ENCODE data around the gene IL1RN. TPM values are rescaled to one million over a fixed set of nuclear protein-coding genes. Genes with fewer than 3 reads are reported as not detected.

The IL1RN gene
- total and polyA plus RNA-seq, 2 of the 13 experiments (the other 11 are each of a cell fraction or from before 2014, with no cell fraction given) = 21.2 to 101 TPM

DNA sequence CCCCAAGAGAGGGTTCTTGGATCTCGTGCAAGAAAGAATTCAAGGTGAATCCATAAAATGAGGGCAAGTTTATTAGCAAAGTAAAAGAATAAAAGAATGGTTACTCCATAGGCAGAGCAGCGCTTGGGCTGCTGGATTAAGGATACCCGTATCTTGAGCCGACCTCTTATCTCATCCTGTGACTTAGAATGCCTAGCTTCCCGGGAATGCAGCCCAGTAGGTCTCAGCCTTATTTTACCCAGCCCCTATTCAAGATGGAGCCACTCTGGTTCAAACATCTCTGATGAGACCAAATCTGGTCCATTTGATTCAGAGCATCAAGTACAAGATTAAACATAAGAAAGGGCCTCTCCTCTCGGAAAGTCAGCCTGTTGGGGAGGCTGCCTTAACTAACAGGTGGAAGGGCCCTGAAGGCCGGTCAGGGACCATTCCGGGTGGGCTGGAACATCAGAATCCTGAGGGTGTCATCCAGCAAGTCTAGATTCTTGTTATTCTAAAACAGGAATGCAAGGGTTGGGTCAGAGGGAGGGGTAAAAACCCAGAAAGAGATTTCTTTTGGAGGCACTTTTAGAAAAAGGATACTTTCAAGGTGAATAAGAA, 52.1 kb downstream of the IL1RN start:
- peaks cover 70% of the 10 kb centered on the region for H3K4me1 ChIP-seq (ENCODE audit: insufficient read depth, low read length)
- no peak for ATAC-seq
- FAIRE-seq = no peak
- peak overlapping the region; percentile 37; the same call in 1 of the 2 replicates for H3K9ac ChIP-seq (ENCODE audit: insufficient read depth, low read depth, low read length)
- no peak overlapping the region for H2AFZ ChIP-seq (ENCODE audit: low read length)
- no peak for DNase-seq (ENCODE audit: low spot score)
- WGBS (ENCODE audit: low lambda C conversion rate) = 83% methylated on average over 8 of the region's 8 CpGs
- no TSS peak for BruUV-seq (replicated peaks)
- peak overlapping the region; percentile 61 for H3K27ac ChIP-seq (ENCODE audit: extremely low read length, insufficient read depth, low read length)
- TF ChIP-seq ZNF841 (CRISPR knock-in tag; IDR thresholded peaks at IDR 0.05; ENCODE audit: borderline replicate concordance) = no peak
- no peak for TF ChIP-seq CENPT (CRISPR knock-in tag; IDR thresholded peaks at IDR 0.05; ENCODE audit: low read depth)
- no peak for TF ChIP-seq TBP (CRISPR knock-in tag; IDR thresholded peaks at IDR 0.05)
- in situ Hi-C loops (cut with HindIII; ENCODE audit: extremely low pct_ligation_motif_present, low pct_unique_long_range_greater_than_20kb) (no loop called here), intact Hi-C loops (cut with micrococcal nuclease; ENCODE audit: unreplicated experiment) (loop anchor here (1.0 to 2.0 kb wide), 3 partner anchors 13 to 41 kb away; no protein-coding TSS in a partner anchor)
- no peaks in the 10 kb centered on the region; a peak in 1 of 5 replicates for H3K36me3 ChIP-seq (replicated peaks in 1 of 2; ENCODE audit: control insufficient read depth in 1 of 2, insufficient read depth in 2 of 2, low read length in 2 of 2)
- H3K79me2 ChIP-seq (ENCODE audit: insufficient read depth, low read length) = no peaks in the 10 kb centered on the region
- H3K4me2 ChIP-seq (ENCODE audit: low read depth, low read length) = peak overlapping the region; percentile 65; the same call in 1 of the 2 replicates
- ChIA-PET POLR2A (interaction anchor here (0.9 to 6.4 kb wide), 8 partner anchors 13 to 53 kb away, joined by 3 to 97 read pairs (median 9); partner anchors contain the start of gene IL1RN), CTCF (ENCODE audit: low intra/inter-chr PET ratio, low total read pairs) (interaction anchor here (0.7 to 1.8 kb wide), 2 partner anchors 42 to 95 kb away, joined by 3 to 24 read pairs; no protein-coding TSS in a partner anchor)
- H3K27me3 ChIP-seq (ENCODE audit: control insufficient read depth in 1 of 2, insufficient read depth in 2 of 2, low read length in 2 of 2) = 0 out of 5 replicates have a peak, but pooled peaks cover 0 to 4% of the 10 kb centered on the region in 2 experiments
- H4K20me1 ChIP-seq (ENCODE audit: insufficient read depth, low read length) = no peaks in the 10 kb centered on the region
- no peak overlapping the region for H3K4me3 ChIP-seq (replicated peaks in 1 of 3; ENCODE audit: insufficient read depth in 1 of 3, low read depth in 2 of 3, low read length in 3 of 3)
- no peaks in the 10 kb centered on the region for H3K9me3 ChIP-seq (ENCODE audit: low read length)

DNA sequence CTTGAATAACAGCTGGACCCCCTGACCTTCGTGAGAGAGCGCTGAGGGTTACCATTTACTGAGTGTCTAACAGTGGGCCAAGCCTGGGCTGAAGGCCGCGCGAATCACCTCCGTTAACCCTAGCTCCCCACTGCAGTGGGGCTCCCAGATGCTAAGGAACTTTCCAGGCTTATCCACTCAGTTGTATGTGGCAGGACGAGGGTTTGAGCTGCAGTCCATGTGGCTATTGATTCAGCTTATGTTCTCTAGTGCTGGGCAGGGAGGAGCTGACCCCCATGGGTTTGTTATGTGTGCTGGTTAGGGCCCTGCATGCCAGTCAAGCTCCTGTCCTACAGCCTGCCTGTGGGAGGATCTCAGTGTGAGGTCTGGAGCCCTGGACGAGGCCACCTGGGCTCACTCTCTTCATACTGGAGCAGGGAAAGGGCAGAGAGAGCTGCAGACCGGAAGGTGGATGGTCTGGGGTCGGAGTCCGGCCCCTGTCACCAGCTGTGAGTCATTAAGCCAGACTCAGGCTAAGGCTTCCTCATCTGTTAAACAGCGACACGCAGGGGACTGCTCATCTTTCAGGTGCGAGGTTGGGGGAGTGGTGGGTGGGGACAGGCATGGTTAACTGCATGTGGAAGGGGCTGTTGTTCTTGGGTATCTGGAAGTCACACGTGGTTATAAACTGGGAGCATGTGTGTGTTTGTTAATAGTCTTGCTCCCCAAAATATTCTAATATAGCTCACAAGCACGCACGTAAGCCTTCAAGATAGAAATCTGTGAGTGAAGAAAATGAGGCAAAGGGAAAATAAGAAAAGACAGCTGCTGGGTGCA, 52.9 kb downstream of the IL1RN start:
- H3K36me3 ChIP-seq (replicated peaks in 1 of 2; ENCODE audit: control insufficient read depth in 1 of 2, insufficient read depth in 2 of 2, low read length in 2 of 2) = no peaks in the 10 kb centered on the region; a peak in 1 of 5 replicates
- H3K27ac ChIP-seq (ENCODE audit: extremely low read length, insufficient read depth, low read length) = peak overlapping the region; percentile 61
- ATAC-seq = peak; percentile 94
- DNase-seq (ENCODE audit: low spot score) = peak; percentile 86
- intact Hi-C loops (cut with micrococcal nuclease; ENCODE audit: unreplicated experiment) = loop anchor here (1.0 to 2.0 kb wide), 3 partner anchors 14 to 42 kb away; no protein-coding TSS in a partner anchor
- CTCF ChIA-PET (ENCODE audit: low intra/inter-chr PET ratio, low total read pairs) = interaction anchor here (0.7 to 1.8 kb wide), 2 partner anchors 43 to 96 kb away, joined by 3 to 24 read pairs; no protein-coding TSS in a partner anchor
- H3K27me3 ChIP-seq (ENCODE audit: control insufficient read depth in 1 of 2, insufficient read depth in 2 of 2, low read length in 2 of 2) = 0 out of 5 replicates have a peak, but pooled peaks cover 0 to 4% of the 10 kb centered on the region in 2 experiments
- peak; percentile 94 for FAIRE-seq
- in situ Hi-C loops (cut with HindIII; ENCODE audit: extremely low pct_ligation_motif_present, low pct_unique_long_range_greater_than_20kb) = no loop called here
- WGBS (ENCODE audit: low lambda C conversion rate) = 31% methylated on average over 17 of the region's 17 CpGs
- H3K4me2 ChIP-seq (ENCODE audit: low read depth, low read length) = peak overlapping the region; percentile 65
- H3K79me2 ChIP-seq (ENCODE audit: insufficient read depth, low read length) = no peaks in the 10 kb centered on the region
- POLR2A ChIA-PET = interaction anchor here (0.6 to 6.4 kb wide), 14 partner anchors 8 to 103 kb away, joined by 3 to 97 read pairs (median 4); partner anchors contain the start of gene IL1RN
- H2AFZ ChIP-seq (ENCODE audit: low read length) = no peak overlapping the region
- BruUV-seq (replicated peaks) = no TSS peak
- peaks cover 62% of the 10 kb centered on the region for H3K4me1 ChIP-seq (ENCODE audit: insufficient read depth, low read length)
- no peaks in the 10 kb centered on the region for H4K20me1 ChIP-seq (ENCODE audit: insufficient read depth, low read length)
- H3K9me3 ChIP-seq (ENCODE audit: low read length) = no peaks in the 10 kb centered on the region
- peak overlapping the region; percentile 37 for H3K9ac ChIP-seq (ENCODE audit: insufficient read depth, low read depth, low read length)
- peak overlapping the region in 1 of 3 experiments; percentile 30; a peak in 2 of 6 replicates for H3K4me3 ChIP-seq (replicated peaks in 1 of 3; ENCODE audit: insufficient read depth in 1 of 3, low read depth in 2 of 3, low read length in 3 of 3)
- TF ChIP-seq ZNF234 (CRISPR knock-in tag; conservative IDR thresholded peaks at IDR 0.05) = no peak
- TF ChIP-seq KMT2A (CRISPR knock-in tag; IDR thresholded peaks at IDR 0.05) = 0 out of 2 replicates have a peak, but pooled peaks have one; percentile 46
- TF ChIP-seq GFI1 (CRISPR knock-in tag; IDR thresholded peaks at IDR 0.05; ENCODE audit: borderline replicate concordance) = 0 out of 2 replicates have a peak, but pooled peaks have one; percentile 43
- TF ChIP-seq, protein P1, sequence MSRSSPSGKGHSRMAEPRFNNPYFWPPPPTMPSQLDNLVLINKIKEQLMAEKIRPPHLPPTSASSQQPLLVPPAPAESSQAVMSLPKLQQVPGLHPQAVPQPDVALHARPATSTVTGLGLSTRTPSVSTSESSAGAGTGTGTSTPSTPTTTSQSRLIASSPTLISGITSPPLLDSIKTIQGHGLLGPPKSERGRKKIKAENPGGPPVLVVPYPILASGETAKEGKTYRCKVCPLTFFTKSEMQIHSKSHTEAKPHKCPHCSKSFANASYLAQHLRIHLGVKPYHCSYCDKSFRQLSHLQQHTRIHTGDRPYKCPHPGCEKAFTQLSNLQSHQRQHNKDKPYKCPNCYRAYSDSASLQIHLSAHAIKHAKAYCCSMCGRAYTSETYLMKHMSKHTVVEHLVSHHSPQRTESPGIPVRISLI (CRISPR knock-in tag; IDR thresholded peaks at IDR 0.05; ENCODE audit: borderline replicate concordance) = no peak
- peak; percentile 28 for TF ChIP-seq NR2F2 (IDR thresholded peaks at IDR 0.05; ENCODE audit: borderline replicate concordance, low read depth)
- TF ChIP-seq, protein P2, sequence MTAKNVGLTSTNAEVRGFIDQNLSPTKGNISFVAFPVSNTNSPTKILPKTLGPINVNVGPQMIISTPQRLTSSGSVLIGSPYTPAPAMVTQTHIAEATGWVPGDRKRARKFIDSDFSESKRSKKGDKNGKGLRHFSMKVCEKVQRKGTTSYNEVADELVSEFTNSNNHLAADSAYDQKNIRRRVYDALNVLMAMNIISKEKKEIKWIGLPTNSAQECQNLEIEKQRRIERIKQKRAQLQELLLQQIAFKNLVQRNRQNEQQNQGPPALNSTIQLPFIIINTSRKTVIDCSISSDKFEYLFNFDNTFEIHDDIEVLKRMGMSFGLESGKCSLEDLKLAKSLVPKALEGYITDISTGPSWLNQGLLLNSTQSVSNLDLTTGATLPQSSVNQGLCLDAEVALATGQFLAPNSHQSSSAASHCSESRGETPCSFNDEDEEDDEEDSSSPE (CRISPR knock-in tag; IDR thresholded peaks at IDR 0.05) = 0 out of 2 replicates have a peak, but pooled peaks have one; percentile 18
- TF ChIP-seq, protein P3, sequence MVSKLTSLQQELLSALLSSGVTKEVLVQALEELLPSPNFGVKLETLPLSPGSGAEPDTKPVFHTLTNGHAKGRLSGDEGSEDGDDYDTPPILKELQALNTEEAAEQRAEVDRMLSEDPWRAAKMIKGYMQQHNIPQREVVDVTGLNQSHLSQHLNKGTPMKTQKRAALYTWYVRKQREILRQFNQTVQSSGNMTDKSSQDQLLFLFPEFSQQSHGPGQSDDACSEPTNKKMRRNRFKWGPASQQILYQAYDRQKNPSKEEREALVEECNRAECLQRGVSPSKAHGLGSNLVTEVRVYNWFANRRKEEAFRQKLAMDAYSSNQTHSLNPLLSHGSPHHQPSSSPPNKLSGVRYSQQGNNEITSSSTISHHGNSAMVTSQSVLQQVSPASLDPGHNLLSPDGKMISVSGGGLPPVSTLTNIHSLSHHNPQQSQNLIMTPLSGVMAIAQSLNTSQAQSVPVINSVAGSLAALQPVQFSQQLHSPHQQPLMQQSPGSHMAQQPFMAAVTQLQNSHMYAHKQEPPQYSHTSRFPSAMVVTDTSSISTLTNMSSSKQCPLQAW (CRISPR knock-in tag; IDR thresholded peaks at IDR 0.05) = peak; percentile 91
